Measurements from ENCODE around the gene PAM. TPM values are rescaled to one million over a fixed set of nuclear protein-coding genes. Genes with fewer than 3 reads are reported as not detected.

The PAM gene
- total and polyA plus RNA-seq, 3 donors from 2014 or later = 65.5 to 92.5 (median 77.5) TPM

DNA sequence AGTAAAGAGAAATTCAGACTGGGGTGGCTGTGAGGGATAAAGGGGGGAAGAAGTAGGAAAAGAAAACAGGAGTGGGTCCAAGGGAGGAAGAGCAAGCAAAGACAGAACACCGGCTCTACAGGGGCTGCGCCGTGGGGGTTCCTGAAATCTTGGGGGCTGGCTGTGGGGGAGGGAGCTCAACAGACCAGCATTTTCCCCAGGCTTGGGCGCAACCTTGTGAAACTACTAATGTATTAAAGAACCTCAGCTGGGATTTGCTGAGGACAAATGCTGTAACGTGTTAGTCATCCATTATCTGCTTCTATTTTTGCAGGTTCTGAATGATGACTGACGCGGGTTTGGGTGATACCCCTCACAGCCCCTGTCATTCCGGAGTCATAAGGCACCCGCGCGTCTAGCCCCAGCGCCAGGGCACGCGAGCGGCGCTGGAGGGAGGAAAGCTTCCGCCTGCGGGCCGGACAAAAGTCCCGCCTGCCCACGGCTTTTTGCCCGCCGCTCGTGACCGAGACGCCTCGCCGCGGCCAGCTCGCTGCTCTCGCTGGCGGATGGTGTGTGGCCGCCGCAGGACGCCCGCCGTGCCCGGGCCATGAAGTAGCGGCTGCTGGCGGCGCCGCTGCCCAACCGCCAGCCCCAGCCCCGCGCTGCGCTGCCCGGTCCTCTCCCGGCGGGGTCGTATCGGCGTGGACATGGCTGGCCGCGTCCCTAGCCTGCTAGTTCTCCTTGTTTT is 110.6 kb downstream of the PAM start:
- Histone ChIP-seq H3K36me3 (ENCODE audit: low read depth, missing control alignments) (no peaks in the 10 kb centered on the region), H3K27me3 (no peaks in the 10 kb centered on the region), H3K27ac (peak overlapping the region; percentile 83 to 92), H3K9me3 (no peaks in the 10 kb centered on the region), H3K4me1 (peaks cover 18% of the 10 kb centered on the region), H3K4me3 (peak overlapping the region; percentile 69 to 78)
- TF ChIP-seq POLR2A (IDR thresholded peaks at IDR 0.05) = no peak
- TF ChIP-seq, protein P1, sequence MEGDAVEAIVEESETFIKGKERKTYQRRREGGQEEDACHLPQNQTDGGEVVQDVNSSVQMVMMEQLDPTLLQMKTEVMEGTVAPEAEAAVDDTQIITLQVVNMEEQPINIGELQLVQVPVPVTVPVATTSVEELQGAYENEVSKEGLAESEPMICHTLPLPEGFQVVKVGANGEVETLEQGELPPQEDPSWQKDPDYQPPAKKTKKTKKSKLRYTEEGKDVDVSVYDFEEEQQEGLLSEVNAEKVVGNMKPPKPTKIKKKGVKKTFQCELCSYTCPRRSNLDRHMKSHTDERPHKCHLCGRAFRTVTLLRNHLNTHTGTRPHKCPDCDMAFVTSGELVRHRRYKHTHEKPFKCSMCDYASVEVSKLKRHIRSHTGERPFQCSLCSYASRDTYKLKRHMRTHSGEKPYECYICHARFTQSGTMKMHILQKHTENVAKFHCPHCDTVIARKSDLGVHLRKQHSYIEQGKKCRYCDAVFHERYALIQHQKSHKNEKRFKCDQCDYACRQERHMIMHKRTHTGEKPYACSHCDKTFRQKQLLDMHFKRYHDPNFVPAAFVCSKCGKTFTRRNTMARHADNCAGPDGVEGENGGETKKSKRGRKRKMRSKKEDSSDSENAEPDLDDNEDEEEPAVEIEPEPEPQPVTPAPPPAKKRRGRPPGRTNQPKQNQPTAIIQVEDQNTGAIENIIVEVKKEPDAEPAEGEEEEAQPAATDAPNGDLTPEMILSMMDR (IDR thresholded peaks at IDR 0.05) = no peak
- peak; percentile 68 for DNase-seq
- 0 to 1% methylated on average over 7 to 54 of the region's 54 CpGs for WGBS, 2 donors
- intact Hi-C loops (cut with DNase I; ENCODE audit: low total_unique reads) = no loop called here

DNA sequence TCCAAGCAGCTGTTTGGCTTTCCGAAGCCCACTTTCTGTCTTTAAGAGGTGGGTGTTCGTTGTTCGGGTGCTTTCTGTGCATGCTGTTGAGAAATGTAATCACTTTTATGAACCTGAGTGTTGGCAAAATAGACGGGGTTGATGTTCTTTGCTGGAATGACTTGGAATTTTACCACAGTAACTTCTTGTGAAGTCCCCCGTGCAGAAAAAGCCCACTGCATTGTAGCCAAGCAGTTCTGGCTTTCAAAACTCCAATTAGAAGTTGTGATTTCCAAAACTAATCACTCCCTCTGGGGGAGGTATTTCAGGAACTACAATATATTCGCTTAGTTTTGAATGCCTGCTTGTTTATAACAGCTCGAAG is 111.1 kb downstream of the PAM start:
- peaks cover 18% of the 10 kb centered on the region for H3K4me1 ChIP-seq
- H3K27me3 ChIP-seq = no peaks in the 10 kb centered on the region
- intact Hi-C loops (cut with DNase I; ENCODE audit: low total_unique reads) = no loop called here
- no peaks in the 10 kb centered on the region for H3K36me3 ChIP-seq (ENCODE audit: low read depth, missing control alignments)
- no peak for DNase-seq
- TF ChIP-seq, protein P1 (IDR thresholded peaks at IDR 0.05) = no peak
- TF ChIP-seq POLR2A (IDR thresholded peaks at IDR 0.05) = no peak
- 0 to 2% methylated on average over 7 of the region's 7 CpGs for WGBS, 2 donors
- peak overlapping the region; percentile 69 to 78 for H3K4me3 ChIP-seq
- H3K27ac ChIP-seq = peak overlapping the region; percentile 83 to 92
- no peaks in the 10 kb centered on the region for H3K9me3 ChIP-seq

DNA sequence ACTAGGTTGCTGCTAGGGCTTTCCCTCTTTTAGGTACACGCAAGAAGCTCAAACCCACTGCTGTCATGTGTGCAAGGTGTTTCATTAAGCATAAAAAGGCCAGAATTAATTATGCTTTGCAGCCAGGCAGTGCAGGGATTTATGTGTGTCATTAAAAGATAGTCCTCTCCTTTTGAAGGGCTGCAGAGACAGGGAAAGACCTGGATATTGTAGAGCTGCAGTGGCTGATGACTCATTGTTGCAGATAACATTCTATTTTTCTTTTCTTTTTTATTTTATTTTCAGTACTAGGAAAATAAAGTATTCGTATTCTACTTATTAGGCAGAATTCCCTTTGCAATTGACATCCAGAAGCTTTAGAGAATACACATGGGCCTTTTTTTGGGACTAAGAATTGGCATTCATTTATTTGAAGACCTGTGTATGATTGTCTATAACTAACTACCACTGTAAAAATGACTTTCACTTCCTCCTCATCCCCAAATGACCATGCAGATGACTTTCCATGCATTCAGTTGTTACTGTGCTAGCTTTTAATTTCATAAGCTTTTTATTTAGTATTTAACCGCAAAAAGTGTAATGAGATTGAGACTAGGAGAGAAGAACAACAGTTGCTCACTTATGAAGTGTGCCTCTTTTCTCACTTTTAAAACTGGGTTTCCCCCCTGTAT is 113.0 kb downstream of the PAM start:
- 72 to 79% methylated on average over 3 of the region's 3 CpGs for WGBS, 2 donors
- no peak for DNase-seq
- no peak for TF ChIP-seq POLR2A (IDR thresholded peaks at IDR 0.05)
- TF ChIP-seq, protein P1 (IDR thresholded peaks at IDR 0.05) = no peak
- Histone ChIP-seq H3K4me3 (no peak overlapping the region), H3K27me3 (no peaks in the 10 kb centered on the region), H3K36me3 (ENCODE audit: low read depth, missing control alignments) (no peaks in the 10 kb centered on the region), H3K27ac (no peak overlapping the region), H3K4me1 (peaks cover 18% of the 10 kb centered on the region), H3K9me3 (no peaks in the 10 kb centered on the region)
- intact Hi-C loops (cut with DNase I; ENCODE audit: low total_unique reads) = no loop called here

DNA sequence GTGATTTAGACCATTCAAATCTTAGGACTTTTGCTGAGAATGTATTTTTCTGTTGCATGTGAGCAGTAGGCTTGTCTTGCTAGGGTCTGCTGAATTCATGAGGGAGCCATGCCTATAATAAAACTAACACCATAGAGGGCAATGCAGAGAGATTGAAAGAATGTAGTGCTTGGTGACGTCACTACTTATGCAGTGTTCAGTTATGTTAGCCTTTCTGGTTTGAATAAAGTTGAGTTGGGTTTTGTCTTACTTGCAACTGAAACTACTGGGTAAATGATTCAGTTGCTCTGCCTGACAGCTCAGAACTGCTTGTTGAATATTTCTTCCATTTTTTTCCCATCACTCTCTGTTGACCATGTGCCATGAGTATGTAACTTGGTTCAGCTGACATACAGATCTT is 114.1 kb downstream of the PAM start:
- 83 to 97% methylated on average over 1 of the region's 1 CpG for WGBS, 2 donors
- intact Hi-C loops (cut with DNase I; ENCODE audit: low total_unique reads) = no loop called here

More for the DNA sequence above, 114.1 kb downstream of the PAM start:
- peaks cover 18% of the 10 kb centered on the region for H3K4me1 ChIP-seq
- H3K4me3 ChIP-seq = no peak overlapping the region
- no peaks in the 10 kb centered on the region for H3K27me3 ChIP-seq
- H3K36me3 ChIP-seq (ENCODE audit: low read depth, missing control alignments) = no peaks in the 10 kb centered on the region
- TF ChIP-seq, protein P1 (IDR thresholded peaks at IDR 0.05) = no peak
- no peak for TF ChIP-seq POLR2A (IDR thresholded peaks at IDR 0.05)
- H3K9me3 ChIP-seq = no peaks in the 10 kb centered on the region
- no peak overlapping the region for H3K27ac ChIP-seq
- DNase-seq = no peak

Measured in testis (tissue), 3 donors.